ENCODE data around the gene ZNF320. TPM values are rescaled to one million over a fixed set of nuclear protein-coding genes. Genes with fewer than 3 reads are reported as not detected.
A peak's percentile ranks its signal among the peaks of the same experiment; 100 is the strongest.
"Not testable (repeated sequence)": the region's sequence is repeated elsewhere in the genome, so short reads cannot be mapped to it uniquely, and the experiment has no call there.

The ZNF320 gene
- total RNA-seq, 5 donors from 2014 or later (not counting 1 experiment from before 2014, with no cell fraction given), result 9.1 to 20.5 (median 9.7) TPM

DNA sequence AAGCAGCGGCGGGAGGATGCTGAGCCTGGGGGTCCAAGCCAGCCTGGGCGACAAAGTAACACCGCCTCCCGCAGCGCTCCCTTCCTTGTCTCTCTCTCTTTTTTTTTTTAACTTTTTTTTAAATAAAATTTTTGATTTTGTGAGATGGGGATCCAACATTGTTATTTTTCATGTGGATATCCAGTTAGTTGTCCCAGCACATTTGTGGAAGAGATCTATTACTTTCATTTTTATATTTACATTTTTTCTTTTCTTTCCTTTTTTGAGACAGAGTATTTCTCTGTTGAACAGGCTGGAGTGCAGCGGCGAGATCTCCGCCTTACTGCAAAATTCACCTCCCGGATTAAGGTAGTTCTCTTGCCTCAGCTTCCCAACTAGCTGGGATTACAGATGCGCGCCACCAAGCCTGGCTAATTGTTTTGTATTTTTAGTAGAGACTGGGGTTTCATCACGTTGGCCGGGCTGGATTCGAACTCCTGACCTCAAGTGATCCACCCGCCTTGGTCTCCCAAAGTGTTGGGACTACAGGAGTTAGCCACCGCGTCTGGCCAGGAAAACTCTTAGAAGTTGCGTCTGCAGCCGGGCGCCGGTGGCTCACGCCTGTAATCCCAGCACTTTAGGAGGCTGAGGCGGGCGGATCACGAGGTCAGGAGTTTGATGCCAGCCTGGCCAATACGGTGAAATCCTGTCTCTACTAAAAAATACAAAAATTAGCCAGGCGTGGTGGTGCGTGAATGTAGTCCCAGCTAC, 45.9 kb upstream of the ZNF320 start:
- Histone ChIP-seq H3K27me3 (replicated peaks in 1 of 2; ENCODE audit: control insufficient read depth in 2 of 2, extremely low read depth in 1 of 2, insufficient read depth in 2 of 2, low read length in 1 of 2) (no peaks in the 10 kb centered on the region), H3K27ac (ENCODE audit: low read length) (peak overlapping the region; percentile 9), H3K4me3 (ENCODE audit: control insufficient read depth in 1 of 2, extremely low read depth in 1 of 2, low read length in 1 of 2) (peak overlapping the region; percentile 71 to 80), H3K36me3 (ENCODE audit: control insufficient read depth in 2 of 2, extremely low read depth in 1 of 2, insufficient read depth in 1 of 2, low read length in 1 of 2) (no peaks in the 10 kb centered on the region), H3K9me3 (peaks cover 3% of the 10 kb centered on the region), H3K4me1 (ENCODE audit: control insufficient read depth in 1 of 2, extremely low read depth in 1 of 2, insufficient read depth in 2 of 2, low read length in 2 of 2) (peaks cover 4 to 24% of the 10 kb centered on the region in 2 experiments)
- ChIA-PET POLR2A (no interaction called here), CTCF (no interaction called here)
- 95% methylated on average over 15 of the region's 29 CpGs for WGBS (ENCODE audit: insufficient coverage)
- Mint-ChIP-seq H3K36me3 (peaks cover 7% of the 10 kb centered on the region), H3K9me3 (peaks cover 0 to 30% (median 22%) of the 10 kb centered on the region in 3 donors), H3K4me1 (peaks cover 28 to 32% (median 28%) of the 10 kb centered on the region in 3 donors), H3K27me3 (no peaks in the 10 kb centered on the region), H3K27ac (peak overlapping the region in 1 of 2 donors; percentile 89), H3K4me3 (peak overlapping the region; percentile 88 to 93 (median 92))
- ATAC-seq (replicated peaks in 1 of 4) (peak in 1 of 4 experiments; percentile 32), DNase-seq (peak in 1 of 35 experiments; percentile 28)

DNA sequence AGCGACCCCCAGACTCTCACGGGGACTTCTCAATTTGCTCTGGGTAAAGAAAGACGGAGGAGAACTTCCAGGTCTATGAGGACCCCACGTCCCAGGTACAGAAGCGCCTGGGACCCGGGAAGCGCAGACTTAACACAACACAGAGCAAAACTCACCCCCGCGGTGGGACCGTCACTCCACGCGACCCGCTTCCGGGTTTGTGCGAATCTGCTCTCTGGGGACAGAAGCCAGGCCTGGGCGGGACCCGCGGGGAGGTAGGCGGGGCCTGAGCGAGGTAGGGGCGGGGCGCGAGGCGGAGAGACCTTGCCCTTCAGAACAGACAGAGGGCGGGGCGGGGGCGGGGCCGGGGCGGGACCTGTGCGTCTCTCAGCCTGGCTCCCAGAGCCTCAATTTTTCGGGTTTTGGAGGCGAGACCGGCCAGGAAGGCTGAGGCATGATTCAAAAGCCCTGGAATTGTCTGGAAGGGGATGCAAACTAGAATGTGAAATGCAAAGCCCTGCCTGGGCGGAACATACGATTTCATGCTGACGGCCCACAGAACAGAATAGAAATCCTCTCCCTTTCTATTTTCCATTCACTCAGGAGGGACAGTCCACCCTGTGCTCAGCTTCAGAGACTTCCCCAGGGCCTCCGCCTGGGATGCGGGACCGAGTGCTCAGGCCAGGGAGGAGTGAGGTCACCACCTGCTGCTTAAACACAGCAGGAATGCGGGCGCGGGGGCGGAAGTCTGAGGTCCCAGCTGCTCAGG, 45.1 kb upstream of the ZNF320 start:
- Histone ChIP-seq H3K36me3 (ENCODE audit: control insufficient read depth in 2 of 2, extremely low read depth in 1 of 2, insufficient read depth in 1 of 2, low read length in 1 of 2) (no peaks in the 10 kb centered on the region), H3K9me3 (no peaks in the 10 kb centered on the region), H3K4me3 (ENCODE audit: control insufficient read depth in 1 of 2, extremely low read depth in 1 of 2, low read length in 1 of 2) (peak overlapping the region; percentile 80 to 89), H3K27ac (ENCODE audit: low read length) (peak overlapping the region; percentile 61), H3K27me3 (replicated peaks in 1 of 2; ENCODE audit: control insufficient read depth in 2 of 2, extremely low read depth in 1 of 2, insufficient read depth in 2 of 2, low read length in 1 of 2) (no peaks in the 10 kb centered on the region), H3K4me1 (ENCODE audit: control insufficient read depth in 1 of 2, extremely low read depth in 1 of 2, insufficient read depth in 2 of 2, low read length in 2 of 2) (peaks cover 4 to 24% of the 10 kb centered on the region in 2 experiments)
- Mint-ChIP-seq H3K27ac (peak overlapping the region; percentile 89 to 90), H3K9me3 (peaks cover 0 to 31% (median 21%) of the 10 kb centered on the region in 3 donors), H3K4me3 (peak overlapping the region; percentile 88 to 93 (median 92)), H3K4me1 (peaks cover 28 to 32% (median 29%) of the 10 kb centered on the region in 3 donors), H3K36me3 (peaks cover 9% of the 10 kb centered on the region), H3K27me3 (no peaks in the 10 kb centered on the region)
- ChIA-PET CTCF (no interaction called here), POLR2A (no interaction called here)
- ATAC-seq (replicated peaks in 1 of 4) (peak; percentile 99 to 100 (median 99)), DNase-seq (peak; percentile 89 to 99 (median 94))
- under 1% methylated on average over 30 of the region's 43 CpGs for WGBS (ENCODE audit: insufficient coverage)

DNA sequence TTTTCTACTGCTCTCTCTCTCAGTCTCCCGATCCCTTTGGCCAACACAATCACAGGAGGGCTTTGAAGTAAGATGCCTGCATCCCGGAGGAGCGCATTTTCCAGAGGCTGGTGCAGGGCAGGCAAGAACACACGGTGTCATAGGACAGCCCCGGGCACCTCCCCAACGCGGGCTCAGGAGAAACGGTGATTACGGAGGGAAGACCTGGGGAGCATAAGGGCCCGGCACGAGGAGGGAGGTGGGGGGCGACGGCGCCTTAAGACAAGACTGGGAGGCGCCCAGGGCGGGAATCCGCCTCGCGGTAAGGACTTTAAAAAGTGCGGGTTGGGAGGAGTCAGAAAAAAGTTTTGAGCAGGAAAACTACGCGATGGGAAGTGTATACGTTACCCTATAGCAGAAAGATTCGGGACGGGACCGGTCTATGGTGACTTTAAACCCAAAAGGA, 44.5 kb upstream of the ZNF320 start:
- peaks cover 4 to 24% of the 10 kb centered on the region in 2 experiments for H3K4me1 ChIP-seq (ENCODE audit: control insufficient read depth in 1 of 2, extremely low read depth in 1 of 2, insufficient read depth in 2 of 2, low read length in 2 of 2)
- peaks cover 0 to 28% (median 21%) of the 10 kb centered on the region in 3 donors for H3K9me3 Mint-ChIP-seq
- no peaks in the 10 kb centered on the region for H3K27me3 ChIP-seq (replicated peaks in 1 of 2; ENCODE audit: control insufficient read depth in 2 of 2, extremely low read depth in 1 of 2, insufficient read depth in 2 of 2, low read length in 1 of 2)
- WGBS (ENCODE audit: insufficient coverage), result under 1% methylated on average over 22 of the region's 26 CpGs
- H3K27me3 Mint-ChIP-seq, result no peaks in the 10 kb centered on the region
- peak overlapping the region; percentile 61 for H3K27ac ChIP-seq (ENCODE audit: low read length)
- DNase-seq (peak in 9 of 35 experiments; percentile 1 to 27 (median 14)), ATAC-seq (replicated peaks in 1 of 4) (peak; percentile 21 to 46 (median 28))
- peaks cover 15% of the 10 kb centered on the region for H3K36me3 Mint-ChIP-seq
- peak overlapping the region; percentile 88 to 93 (median 92) for H3K4me3 Mint-ChIP-seq
- CTCF ChIA-PET, result no interaction called here
- H3K4me3 ChIP-seq (ENCODE audit: control insufficient read depth in 1 of 2, extremely low read depth in 1 of 2, low read length in 1 of 2), result peak overlapping the region; percentile 80 to 89
- H3K9me3 ChIP-seq, result no peaks in the 10 kb centered on the region
- POLR2A ChIA-PET, result no interaction called here
- H3K27ac Mint-ChIP-seq, result peak overlapping the region; percentile 89 to 90
- H3K36me3 ChIP-seq (ENCODE audit: control insufficient read depth in 2 of 2, extremely low read depth in 1 of 2, insufficient read depth in 1 of 2, low read length in 1 of 2), result peaks cover 0 to 3% of the 10 kb centered on the region in 2 donors
- H3K4me1 Mint-ChIP-seq, result peaks cover 28 to 32% (median 29%) of the 10 kb centered on the region in 3 donors

DNA sequence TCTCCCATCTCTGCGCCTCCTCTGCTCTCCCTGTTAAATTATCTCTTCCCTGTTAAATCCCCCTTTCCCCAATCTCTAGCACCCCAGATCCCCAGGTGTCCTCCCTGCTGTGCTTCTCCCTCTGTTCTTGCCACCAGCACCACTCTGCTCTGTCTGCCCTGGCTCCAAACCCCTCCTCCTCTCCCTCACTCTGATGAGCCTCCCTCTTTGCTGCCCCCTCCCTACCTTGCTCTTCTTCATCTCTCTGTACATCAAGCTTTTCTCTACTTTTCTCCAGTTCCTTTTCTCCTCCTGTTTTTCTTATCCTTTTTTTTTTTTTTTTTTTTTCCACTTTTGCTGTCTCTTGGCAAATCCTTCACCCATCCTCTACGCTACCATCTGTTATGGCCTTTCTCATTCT, 44.1 kb upstream of the ZNF320 start:
- peaks cover 19% of the 10 kb centered on the region for H3K36me3 Mint-ChIP-seq
- 89% methylated on average over 1 of the region's 2 CpGs for WGBS (ENCODE audit: insufficient coverage)
- ATAC-seq (replicated peaks in 1 of 4); H3K36me3 ChIP-seq (ENCODE audit: control insufficient read depth in 2 of 2, extremely low read depth in 1 of 2, insufficient read depth in 1 of 2, low read length in 1 of 2); POLR2A ChIA-PET; H3K27me3 ChIP-seq (replicated peaks in 1 of 2; ENCODE audit: control insufficient read depth in 2 of 2, extremely low read depth in 1 of 2, insufficient read depth in 2 of 2, low read length in 1 of 2); H3K27ac ChIP-seq (ENCODE audit: low read length); H3K9me3 ChIP-seq; H3K27me3 Mint-ChIP-seq: not testable (repeated sequence)
- Histone ChIP-seq H3K4me3 (ENCODE audit: control insufficient read depth in 1 of 2, extremely low read depth in 1 of 2, low read length in 1 of 2) (peak overlapping the region; percentile 80 to 89), H3K4me1 (ENCODE audit: control insufficient read depth in 1 of 2, extremely low read depth in 1 of 2, insufficient read depth in 2 of 2, low read length in 2 of 2) (peaks cover 4 to 24% of the 10 kb centered on the region in 2 experiments)
- H3K4me3 Mint-ChIP-seq, result peak overlapping the region; percentile 88 to 93 (median 92)
- CTCF ChIA-PET, result interaction anchor here in 1 of 2 donors (0.6 kb wide), 1 partner anchor 40 kb away, joined by 3 read pairs; no protein-coding TSS in a partner anchor
- H3K9me3 Mint-ChIP-seq, result peaks cover 0 to 31% (median 23%) of the 10 kb centered on the region in 3 donors
- H3K4me1 Mint-ChIP-seq, result peaks cover 28 to 35% (median 29%) of the 10 kb centered on the region in 3 donors
- peak overlapping the region; percentile 89 to 90 for H3K27ac Mint-ChIP-seq
- DNase-seq, result peak in 1 of 35 experiments; percentile 7

DNA sequence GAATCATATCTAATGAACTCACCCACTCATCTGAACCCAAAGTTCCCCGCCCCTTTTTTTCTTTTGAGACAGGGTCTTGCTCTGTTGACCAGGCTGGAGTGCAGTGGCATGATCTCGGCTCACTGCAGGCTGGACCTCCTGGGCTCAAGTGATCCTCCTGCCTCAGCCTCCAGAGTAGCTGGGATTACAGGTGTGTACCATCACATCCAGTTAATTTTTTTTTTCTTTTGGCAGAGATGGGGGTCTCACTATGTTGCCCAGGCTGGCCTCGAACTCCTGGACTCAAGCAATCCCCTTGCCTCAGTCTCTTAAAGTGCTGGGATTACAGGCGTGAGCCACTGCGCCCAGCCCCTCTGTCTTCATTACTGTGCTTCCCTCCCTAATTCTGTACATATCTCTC, 43.5 kb upstream of the ZNF320 start:
- CTCF ChIA-PET, result interaction anchor here in 1 of 2 donors (0.6 kb wide), 1 partner anchor 39 kb away, joined by 3 read pairs; no protein-coding TSS in a partner anchor
- Mint-ChIP-seq H3K4me3 (peak overlapping the region; percentile 88 to 93 (median 92)), H3K27ac (peak overlapping the region; percentile 89 to 90), H3K4me1 (peaks cover 28 to 35% (median 29%) of the 10 kb centered on the region in 3 donors), H3K9me3 (peaks cover 0 to 34% (median 24%) of the 10 kb centered on the region in 3 donors), H3K36me3 (peaks cover 24% of the 10 kb centered on the region)
- H3K4me1 ChIP-seq (ENCODE audit: control insufficient read depth in 1 of 2, extremely low read depth in 1 of 2, insufficient read depth in 2 of 2, low read length in 2 of 2), result peaks cover 4 to 24% of the 10 kb centered on the region in 2 experiments
- not testable (repeated sequence) for H3K27me3 ChIP-seq (replicated peaks in 1 of 2; ENCODE audit: control insufficient read depth in 2 of 2, extremely low read depth in 1 of 2, insufficient read depth in 2 of 2, low read length in 1 of 2); DNase-seq; H3K27me3 Mint-ChIP-seq; ATAC-seq (replicated peaks in 1 of 4); H3K9me3 ChIP-seq; H3K36me3 ChIP-seq (ENCODE audit: control insufficient read depth in 2 of 2, extremely low read depth in 1 of 2, insufficient read depth in 1 of 2, low read length in 1 of 2); H3K4me3 ChIP-seq (ENCODE audit: control insufficient read depth in 1 of 2, extremely low read depth in 1 of 2, low read length in 1 of 2); H3K27ac ChIP-seq (ENCODE audit: low read length)
- WGBS (ENCODE audit: insufficient coverage), result 85% methylated on average over 5 of the region's 5 CpGs
- POLR2A ChIA-PET, result interaction anchor here in 1 of 2 donors (0.6 kb wide), 1 partner anchor 204 kb away, joined by 4 read pairs; no protein-coding TSS in a partner anchor

DNA sequence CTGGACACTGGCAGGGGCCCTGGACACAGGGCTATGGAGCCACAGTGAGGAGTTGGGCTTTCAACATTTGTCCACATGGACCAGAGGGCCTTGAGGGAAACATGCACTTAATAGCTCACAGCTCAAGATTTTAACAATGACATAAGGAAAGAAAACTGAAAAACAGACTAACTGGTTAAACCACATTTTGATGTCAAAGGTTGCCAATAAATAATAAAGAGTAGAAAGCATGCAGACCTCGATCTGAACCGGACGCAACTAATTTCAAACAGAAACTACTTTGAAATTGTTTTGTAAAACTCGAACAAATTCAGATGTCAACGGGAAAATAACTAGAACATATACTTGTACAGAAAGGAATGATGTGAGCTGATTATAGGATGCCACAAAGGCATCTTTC, 41.3 kb upstream of the ZNF320 start:
- Mint-ChIP-seq H3K9me3 (peaks cover 0 to 28% (median 18%) of the 10 kb centered on the region in 3 donors), H3K4me1 (peaks cover 28 to 35% (median 29%) of the 10 kb centered on the region in 3 donors), H3K27me3 (no peaks in the 10 kb centered on the region), H3K36me3 (peaks cover 28% of the 10 kb centered on the region), H3K27ac (peak overlapping the region; percentile 11 to 32), H3K4me3 (peak overlapping the region in 1 of 3 donors; percentile 39)
- WGBS (ENCODE audit: insufficient coverage), result no CpG with 5 or more reads among the region's 5 CpGs
- Histone ChIP-seq H3K36me3 (ENCODE audit: control insufficient read depth in 2 of 2, extremely low read depth in 1 of 2, insufficient read depth in 1 of 2, low read length in 1 of 2) (peaks cover 0 to 5% of the 10 kb centered on the region in 2 donors), H3K27me3 (replicated peaks in 1 of 2; ENCODE audit: control insufficient read depth in 2 of 2, extremely low read depth in 1 of 2, insufficient read depth in 2 of 2, low read length in 1 of 2) (no peaks in the 10 kb centered on the region), H3K27ac (ENCODE audit: low read length) (no peak overlapping the region), H3K4me3 (ENCODE audit: control insufficient read depth in 1 of 2, extremely low read depth in 1 of 2, low read length in 1 of 2) (no peak overlapping the region), H3K9me3 (no peaks in the 10 kb centered on the region), H3K4me1 (ENCODE audit: control insufficient read depth in 1 of 2, extremely low read depth in 1 of 2, insufficient read depth in 2 of 2, low read length in 2 of 2) (peaks cover 4 to 24% of the 10 kb centered on the region in 2 experiments)
- DNase-seq (no peak), ATAC-seq (replicated peaks in 1 of 4) (no peak)
- ChIA-PET POLR2A (no interaction called here), CTCF (no interaction called here)

All from T-cell (primary cell).